Measurements from ENCODE around the gene SRSF2.
A peak's percentile ranks its signal among the peaks of the same experiment; 100 is the strongest.

SRSF2 gene

GRCh38 chr17:76720211-76720610 is 16.9 kb downstream of the SRSF2 start:
- no peaks in the 10 kb centered on the region for H3K27me3 ChIP-seq (ENCODE audit: insufficient read depth, low read depth, severe bottlenecking)
- no peaks in the 10 kb centered on the region for H3K9me3 ChIP-seq (ENCODE audit: severe bottlenecking)
- TF ChIP-seq, protein P1, sequence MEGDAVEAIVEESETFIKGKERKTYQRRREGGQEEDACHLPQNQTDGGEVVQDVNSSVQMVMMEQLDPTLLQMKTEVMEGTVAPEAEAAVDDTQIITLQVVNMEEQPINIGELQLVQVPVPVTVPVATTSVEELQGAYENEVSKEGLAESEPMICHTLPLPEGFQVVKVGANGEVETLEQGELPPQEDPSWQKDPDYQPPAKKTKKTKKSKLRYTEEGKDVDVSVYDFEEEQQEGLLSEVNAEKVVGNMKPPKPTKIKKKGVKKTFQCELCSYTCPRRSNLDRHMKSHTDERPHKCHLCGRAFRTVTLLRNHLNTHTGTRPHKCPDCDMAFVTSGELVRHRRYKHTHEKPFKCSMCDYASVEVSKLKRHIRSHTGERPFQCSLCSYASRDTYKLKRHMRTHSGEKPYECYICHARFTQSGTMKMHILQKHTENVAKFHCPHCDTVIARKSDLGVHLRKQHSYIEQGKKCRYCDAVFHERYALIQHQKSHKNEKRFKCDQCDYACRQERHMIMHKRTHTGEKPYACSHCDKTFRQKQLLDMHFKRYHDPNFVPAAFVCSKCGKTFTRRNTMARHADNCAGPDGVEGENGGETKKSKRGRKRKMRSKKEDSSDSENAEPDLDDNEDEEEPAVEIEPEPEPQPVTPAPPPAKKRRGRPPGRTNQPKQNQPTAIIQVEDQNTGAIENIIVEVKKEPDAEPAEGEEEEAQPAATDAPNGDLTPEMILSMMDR (IDR thresholded peaks at IDR 0.05; ENCODE audit: low read depth, low read length), result no peak
- H3K4me3 ChIP-seq (ENCODE audit: low read depth, low read length), result no peak overlapping the region
- peaks cover 96% of the 10 kb centered on the region for H3K36me3 ChIP-seq
- H3K27ac ChIP-seq, result no peak overlapping the region
- no peak for DNase-seq

DNA sequence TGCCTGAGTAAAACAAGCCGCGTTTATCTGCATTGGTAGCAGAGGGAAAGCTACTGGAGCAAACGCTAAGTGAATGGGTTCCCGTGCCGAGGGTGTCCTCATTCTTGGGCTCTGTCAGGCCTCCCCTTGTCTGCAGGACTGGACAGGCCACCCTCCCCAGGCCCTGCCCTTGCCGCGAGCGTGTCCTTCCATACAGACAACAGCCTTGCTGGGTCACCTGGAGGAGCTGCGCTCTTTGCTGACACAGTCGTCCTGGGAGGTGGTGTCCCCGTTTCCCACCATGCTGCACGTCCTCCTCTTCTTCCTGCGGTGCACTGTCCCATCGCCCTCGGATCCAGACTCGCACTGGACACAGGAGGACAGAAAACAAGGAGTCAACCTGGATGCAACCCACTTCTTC is 18.6 kb downstream of the SRSF2 start:
- H3K4me3 ChIP-seq (ENCODE audit: low read depth, low read length), result no peak overlapping the region
- H3K27ac ChIP-seq, result no peak overlapping the region
- no peaks in the 10 kb centered on the region for H3K27me3 ChIP-seq (ENCODE audit: insufficient read depth, low read depth, severe bottlenecking)
- H3K36me3 ChIP-seq, result peaks cover 95% of the 10 kb centered on the region
- no peaks in the 10 kb centered on the region for H3K9me3 ChIP-seq (ENCODE audit: severe bottlenecking)
- no peak for DNase-seq
- TF ChIP-seq, protein P1 (IDR thresholded peaks at IDR 0.05; ENCODE audit: low read depth, low read length), result no peak

DNA sequence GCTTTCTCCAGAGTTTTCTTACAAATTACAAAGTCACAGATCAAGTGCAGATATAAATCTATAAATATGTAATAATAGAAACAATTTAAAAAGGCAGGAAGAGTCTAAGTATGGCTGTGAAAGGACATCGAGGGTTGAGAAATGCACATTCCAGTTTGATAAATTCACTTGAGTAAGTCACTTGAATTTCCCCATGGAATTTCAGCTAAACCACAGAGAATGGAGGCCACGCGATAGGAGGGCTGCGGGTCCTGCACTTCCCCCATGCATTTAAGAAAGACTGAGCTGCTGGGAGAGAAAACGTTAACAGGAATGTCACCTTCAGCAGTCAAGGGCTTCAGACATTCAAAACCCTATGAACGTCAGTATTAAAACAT is 20.3 kb downstream of the SRSF2 start:
- DNase-seq, result no peak
- Histone ChIP-seq H3K27ac (peak overlapping the region; percentile 28), H3K36me3 (peaks cover 91% of the 10 kb centered on the region), H3K9me3 (ENCODE audit: severe bottlenecking) (no peaks in the 10 kb centered on the region), H3K4me3 (ENCODE audit: low read depth, low read length) (no peak overlapping the region), H3K27me3 (ENCODE audit: insufficient read depth, low read depth, severe bottlenecking) (no peaks in the 10 kb centered on the region)
- TF ChIP-seq, protein P1 (IDR thresholded peaks at IDR 0.05; ENCODE audit: low read depth, low read length), result no peak

- H3K4me3 ChIP-seq (ENCODE audit: low read depth, low read length), result no peak overlapping the region
- TF ChIP-seq, protein P1 (IDR thresholded peaks at IDR 0.05; ENCODE audit: low read depth, low read length), result no peak
- peaks cover 85% of the 10 kb centered on the region for H3K36me3 ChIP-seq
- peak overlapping the region; percentile 28 for H3K27ac ChIP-seq
- no peaks in the 10 kb centered on the region for H3K9me3 ChIP-seq (ENCODE audit: severe bottlenecking)
- no peaks in the 10 kb centered on the region for H3K27me3 ChIP-seq (ENCODE audit: insufficient read depth, low read depth, severe bottlenecking)
- DNase-seq, result peak; percentile 55
These were observed 20.8 kb downstream of the SRSF2 start for GRCh38 chr17:76716146-76716838.

DNA sequence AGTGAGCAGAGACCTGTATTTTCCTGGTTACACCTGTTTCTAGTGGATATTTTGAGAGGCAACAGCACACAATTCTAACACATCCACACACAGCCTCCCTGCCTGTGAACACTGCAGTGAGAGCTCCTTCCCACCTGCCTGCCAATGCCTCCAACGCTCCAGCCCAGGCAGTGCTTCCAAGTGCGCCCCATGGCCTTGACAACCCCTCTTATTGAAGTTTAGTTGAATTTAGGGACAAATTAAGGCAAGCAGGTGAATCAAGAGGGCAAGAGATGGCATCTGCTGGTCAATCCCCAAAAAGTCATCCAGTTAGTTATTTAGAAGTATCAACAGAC is 21.7 kb downstream of the SRSF2 start:
- Histone ChIP-seq H3K9me3 (ENCODE audit: severe bottlenecking) (no peaks in the 10 kb centered on the region), H3K4me3 (ENCODE audit: low read depth, low read length) (no peak overlapping the region), H3K36me3 (peaks cover 77% of the 10 kb centered on the region), H3K27ac (no peak overlapping the region), H3K27me3 (ENCODE audit: insufficient read depth, low read depth, severe bottlenecking) (no peaks in the 10 kb centered on the region)
- no peak for DNase-seq
- TF ChIP-seq, protein P1 (IDR thresholded peaks at IDR 0.05; ENCODE audit: low read depth, low read length), result no peak
